Measurements from ENCODE around the gene ADK. TPM values are rescaled to one million over a fixed set of nuclear protein-coding genes. Genes with fewer than 3 reads are reported as not detected.

The ADK gene
- total RNA-seq, 4 donors from 2014 or later, result 62.1 to 84.7 (median 74.4) TPM

- Histone ChIP-seq H3K9me3 (no peaks in the 10 kb centered on the region), H3K27me3 (no peaks in the 10 kb centered on the region), H3K36me3 (no peaks in the 10 kb centered on the region), H3K27ac (no peak overlapping the region), H3K4me1 (no peaks in the 10 kb centered on the region), H3K4me3 (replicated peaks in 1 of 3) (no peak overlapping the region)
- 95 to 100% methylated on average over 1 of the region's 1 CpG for WGBS, 2 donors
- TF ChIP-seq POLR2A (IDR thresholded peaks at IDR 0.05), result no peak
- TF ChIP-seq, protein P1, sequence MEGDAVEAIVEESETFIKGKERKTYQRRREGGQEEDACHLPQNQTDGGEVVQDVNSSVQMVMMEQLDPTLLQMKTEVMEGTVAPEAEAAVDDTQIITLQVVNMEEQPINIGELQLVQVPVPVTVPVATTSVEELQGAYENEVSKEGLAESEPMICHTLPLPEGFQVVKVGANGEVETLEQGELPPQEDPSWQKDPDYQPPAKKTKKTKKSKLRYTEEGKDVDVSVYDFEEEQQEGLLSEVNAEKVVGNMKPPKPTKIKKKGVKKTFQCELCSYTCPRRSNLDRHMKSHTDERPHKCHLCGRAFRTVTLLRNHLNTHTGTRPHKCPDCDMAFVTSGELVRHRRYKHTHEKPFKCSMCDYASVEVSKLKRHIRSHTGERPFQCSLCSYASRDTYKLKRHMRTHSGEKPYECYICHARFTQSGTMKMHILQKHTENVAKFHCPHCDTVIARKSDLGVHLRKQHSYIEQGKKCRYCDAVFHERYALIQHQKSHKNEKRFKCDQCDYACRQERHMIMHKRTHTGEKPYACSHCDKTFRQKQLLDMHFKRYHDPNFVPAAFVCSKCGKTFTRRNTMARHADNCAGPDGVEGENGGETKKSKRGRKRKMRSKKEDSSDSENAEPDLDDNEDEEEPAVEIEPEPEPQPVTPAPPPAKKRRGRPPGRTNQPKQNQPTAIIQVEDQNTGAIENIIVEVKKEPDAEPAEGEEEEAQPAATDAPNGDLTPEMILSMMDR (IDR thresholded peaks at IDR 0.05), result no peak
- DNase-seq, result no peak
- intact Hi-C loops (cut with DNase I), result no loop called here
These were observed 582.6 kb downstream of the ADK start for GRCh38 chr10:74733612-74734011.

DNA sequence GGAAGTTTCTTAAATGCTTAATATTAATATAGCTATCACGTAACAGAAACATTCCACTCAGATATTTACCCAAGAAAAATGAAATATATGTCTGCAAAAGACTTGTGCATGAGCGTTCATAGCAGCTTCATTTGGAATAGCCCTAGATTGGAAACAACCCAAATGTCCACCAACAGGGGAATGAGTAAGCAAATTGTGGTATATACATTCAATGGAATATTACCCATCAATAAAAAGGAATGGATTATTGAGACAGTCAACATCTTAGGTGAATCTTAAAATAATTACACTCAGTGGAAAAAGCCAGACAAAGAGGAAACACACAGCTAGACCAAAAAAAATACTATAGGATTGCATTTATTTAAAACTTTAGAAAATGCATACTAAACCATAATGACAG is 585.0 kb downstream of the ADK start:
- 78% methylated on average over 2 of the region's 2 CpGs for WGBS, 2 donors
- Histone ChIP-seq H3K27me3 (no peaks in the 10 kb centered on the region), H3K4me1 (no peaks in the 10 kb centered on the region), H3K9me3 (no peaks in the 10 kb centered on the region), H3K27ac (no peak overlapping the region), H3K4me3 (replicated peaks in 1 of 3) (no peak overlapping the region), H3K36me3 (no peaks in the 10 kb centered on the region)
- no peak for DNase-seq
- no peak for TF ChIP-seq POLR2A (IDR thresholded peaks at IDR 0.05)
- TF ChIP-seq, protein P1 (IDR thresholded peaks at IDR 0.05), result no peak
- intact Hi-C loops (cut with DNase I), result no loop called here

GRCh38 chr10:74738052-74738451 is 587.0 kb downstream of the ADK start:
- no peak overlapping the region for H3K4me3 ChIP-seq (replicated peaks in 1 of 3)
- H3K36me3 ChIP-seq, result no peaks in the 10 kb centered on the region
- H3K27me3 ChIP-seq, result no peaks in the 10 kb centered on the region
- TF ChIP-seq, protein P1 (IDR thresholded peaks at IDR 0.05), result no peak
- no peak for TF ChIP-seq POLR2A (IDR thresholded peaks at IDR 0.05)
- H3K4me1 ChIP-seq, result no peaks in the 10 kb centered on the region
- H3K9me3 ChIP-seq, result no peaks in the 10 kb centered on the region
- 58 to 75% methylated on average over 1 of the region's 1 CpG for WGBS, 2 donors
- DNase-seq, result no peak
- no peak overlapping the region for H3K27ac ChIP-seq
- intact Hi-C loops (cut with DNase I), result no loop called here

- H3K27me3 ChIP-seq, result no peaks in the 10 kb centered on the region
- H3K36me3 ChIP-seq, result no peaks in the 10 kb centered on the region
- 55 to 58% methylated on average over 3 of the region's 3 CpGs for WGBS, 2 donors
- no peaks in the 10 kb centered on the region for H3K9me3 ChIP-seq
- no peak overlapping the region for H3K4me3 ChIP-seq (replicated peaks in 1 of 3)
- DNase-seq, result no peak
- H3K27ac ChIP-seq, result no peak overlapping the region
- no peaks in the 10 kb centered on the region for H3K4me1 ChIP-seq
- intact Hi-C loops (cut with DNase I), result no loop called here
- TF ChIP-seq, protein P1 (IDR thresholded peaks at IDR 0.05), result no peak
- no peak for TF ChIP-seq POLR2A (IDR thresholded peaks at IDR 0.05)
These were observed 587.5 kb downstream of the ADK start for GRCh38 chr10:74738542-74738941.

GRCh38 chr10:74738985-74739567 is 588.1 kb downstream of the ADK start:
- TF ChIP-seq, protein P1 (IDR thresholded peaks at IDR 0.05), result peak in 1 of 6 experiments; percentile 17
- no peak for TF ChIP-seq POLR2A (IDR thresholded peaks at IDR 0.05)
- Histone ChIP-seq H3K9me3 (no peaks in the 10 kb centered on the region), H3K4me3 (replicated peaks in 1 of 3) (no peak overlapping the region), H3K36me3 (no peaks in the 10 kb centered on the region), H3K27me3 (no peaks in the 10 kb centered on the region), H3K27ac (no peak overlapping the region), H3K4me1 (no peaks in the 10 kb centered on the region)
- WGBS, 2 donors, result 63 to 69% methylated on average over 10 of the region's 10 CpGs
- DNase-seq, result peak; percentile 8 to 9
- intact Hi-C loops (cut with DNase I), result no loop called here

All from thyroid gland (tissue), 4 donors.